CD8-positive, alpha-beta memory T cell (primary cell): Measurements from ENCODE around the gene MTFR1L. TPM values are rescaled to one million over a fixed set of nuclear protein-coding genes. Genes with fewer than 3 reads are reported as not detected.

Source experiments
- CTCF ChIA-PET: fragments of 350-600 bp; sonication (Branson Sonifier 250); formaldehyde crosslinking; loops from one replicate; lab custom pipeline; 2021; ENCODE audit warnings: antibody characterized with exemption; lab: Charles Lee
- POLR2A ChIA-PET: fragments of 350-600 bp; sonication (Branson Sonifier 250); formaldehyde crosslinking; loops from one replicate; lab custom pipeline; 2021; ENCODE audit warnings: antibody characterized with exemption; lab: Charles Lee
- DNase-seq, 5 donors: peaks; one replicate each; pipeline versions ENCODE4 v3.0.0 to v3.0.0-alpha.2; 2020 to 2022; ENCODE audit warnings: mixed read lengths in 1 of 5
- H3K27ac ChIP-seq: one replicate; pipeline ENCODE4 v1.7.0; 2013; ENCODE audit warnings: low read depth, mild to moderate bottlenecking, low read length, moderate library complexity
- H3K27me3 ChIP-seq: 2 replicates; pipeline ENCODE4 v1.7.0; 2013; ENCODE audit warnings: low read length, mild to moderate bottlenecking; ENCODE audit not compliant: insufficient read depth, poor library complexity, severe bottlenecking
- H3K36me3 ChIP-seq: 2 replicates; pipeline ENCODE4 v1.7.0; 2013; ENCODE audit warnings: mild to moderate bottlenecking, low read length, moderate library complexity; ENCODE audit not compliant: insufficient read depth
- H3K4me1 ChIP-seq: 2 replicates; pipeline ENCODE4 v1.7.0; 2013; ENCODE audit warnings: mild to moderate bottlenecking, low read length, moderate library complexity; ENCODE audit not compliant: insufficient read depth
- H3K4me3 ChIP-seq: 2 replicates; pipeline ENCODE4 v1.7.0; 2013; ENCODE audit warnings: mild to moderate bottlenecking, low read length
- H3K9me3 ChIP-seq: 2 replicates; pipeline ENCODE4 v1.7.0; 2013; ENCODE audit warnings: mild to moderate bottlenecking, low read length
- H3K27ac Mint-ChIP-seq, 8 donors: one replicate each; pipeline ENCODE4 v1.8.0; 2020 to 2021; ENCODE audit warnings: mixed read lengths in 8 of 8, mild to moderate bottlenecking in 6 of 8, inconsistent platforms in 3 of 8, moderate library complexity in 3 of 8
- H3K27me3 Mint-ChIP-seq, 2 donors: one replicate each; pipeline ENCODE4 v1.8.0; 2020 to 2021; ENCODE audit warnings: mixed read lengths in 2 of 2, mild to moderate bottlenecking in 1 of 2, moderate library complexity in 1 of 2
- H3K36me3 Mint-ChIP-seq, 3 donors: one replicate each; pipeline ENCODE4 v1.8.0; 2020 to 2021; ENCODE audit warnings: mixed read lengths in 3 of 3, inconsistent platforms in 1 of 3, mild to moderate bottlenecking in 1 of 3
- H3K4me1 Mint-ChIP-seq, 3 donors: one replicate each; pipeline ENCODE4 v1.8.0; 2020 to 2021; ENCODE audit warnings: mixed read lengths in 3 of 3, inconsistent platforms in 1 of 3, mild to moderate bottlenecking in 1 of 3
- H3K4me3 Mint-ChIP-seq, 7 donors: one replicate each; pipeline ENCODE4 v1.8.0; 2020 to 2021; ENCODE audit warnings: mixed read lengths in 7 of 7, mild to moderate bottlenecking in 6 of 7, moderate library complexity in 4 of 7, inconsistent platforms in 2 of 7
- H3K9me3 Mint-ChIP-seq, 5 donors: one replicate each; pipeline ENCODE4 v1.8.0; 2020 to 2022; ENCODE audit warnings: mixed read lengths in 5 of 5, mild to moderate bottlenecking in 3 of 5, moderate library complexity in 2 of 5, inconsistent platforms in 1 of 5
- polyA plus RNA-seq: library from polyadenylated mRNA; unstranded; fragments of 300-500 nt; fragmentation: Illumina TruSeq; gene quantifications from one replicate; pipeline ENCODE4 v1.2.3, GENCODE V29; 2021
- total RNA-seq, 2 experiments: library from RNA; stranded (reverse); gene quantifications; one replicate each; pipeline ENCODE4 v1.2.3, GENCODE V29; 2021

Gene MTFR1L
- total and polyA plus RNA-seq, 3 experiments from 2014 or later: 29.7 to 33.5 (median 30.2) TPM

DNA sequence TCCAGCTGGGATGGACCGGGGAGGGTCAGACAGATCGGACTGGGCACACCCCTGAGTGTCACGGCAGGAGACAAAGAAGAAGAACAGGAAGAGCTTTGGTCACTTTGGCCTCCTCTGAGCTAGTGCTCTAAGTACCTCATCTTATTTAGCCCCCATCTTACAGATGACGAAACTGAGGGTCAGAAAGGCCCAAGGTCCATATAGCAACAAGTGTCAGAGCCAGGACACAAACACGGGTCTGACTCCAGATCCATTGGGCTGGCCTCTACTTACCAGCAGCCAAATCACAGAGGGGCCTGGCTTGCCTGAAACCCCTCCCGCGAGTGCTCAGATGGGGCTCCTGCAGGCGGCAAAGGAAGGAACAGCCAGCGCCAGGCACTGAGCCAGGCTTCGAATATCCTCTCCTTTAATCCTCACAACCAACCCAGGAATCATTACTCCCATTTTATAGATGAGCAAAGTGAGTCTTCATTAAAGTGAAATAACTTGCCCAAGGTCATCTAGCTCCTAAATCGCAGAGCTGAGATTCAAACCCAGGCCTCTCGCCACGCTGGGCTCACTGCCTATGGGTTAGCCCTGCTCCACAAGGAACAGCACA is 45.4 kb upstream of the MTFR1L start:
- peaks cover 4 to 33% (median 15%) of the 10 kb centered on the region in 3 donors for H3K36me3 Mint-ChIP-seq
- no peak overlapping the region for H3K4me3 ChIP-seq
- peak overlapping the region; percentile 79 to 99 (median 92) for H3K27ac Mint-ChIP-seq
- CTCF ChIA-PET: interaction anchor here (0.7 to 1.8 kb wide), 12 partner anchors 8 to 166 kb away, joined by 3 to 11 read pairs (median 4); no protein-coding TSS in a partner anchor
- H3K9me3 Mint-ChIP-seq: no peaks in the 10 kb centered on the region
- H3K4me1 ChIP-seq: peaks cover 75% of the 10 kb centered on the region
- peaks cover 41 to 55% (median 51%) of the 10 kb centered on the region in 3 donors for H3K4me1 Mint-ChIP-seq
- peak overlapping the region; percentile 23 to 89 (median 78) for H3K4me3 Mint-ChIP-seq
- H3K36me3 ChIP-seq: no peaks in the 10 kb centered on the region
- POLR2A ChIA-PET: interaction anchor here (0.6 to 1.5 kb wide), 10 partner anchors 19 to 418 kb away, joined by 3 to 5 read pairs (median 3); no protein-coding TSS in a partner anchor
- H3K9me3 ChIP-seq: no peaks in the 10 kb centered on the region
- H3K27ac ChIP-seq: no peak overlapping the region
- no peaks in the 10 kb centered on the region for H3K27me3 Mint-ChIP-seq
- H3K27me3 ChIP-seq: no peaks in the 10 kb centered on the region
- no peak for DNase-seq

DNA sequence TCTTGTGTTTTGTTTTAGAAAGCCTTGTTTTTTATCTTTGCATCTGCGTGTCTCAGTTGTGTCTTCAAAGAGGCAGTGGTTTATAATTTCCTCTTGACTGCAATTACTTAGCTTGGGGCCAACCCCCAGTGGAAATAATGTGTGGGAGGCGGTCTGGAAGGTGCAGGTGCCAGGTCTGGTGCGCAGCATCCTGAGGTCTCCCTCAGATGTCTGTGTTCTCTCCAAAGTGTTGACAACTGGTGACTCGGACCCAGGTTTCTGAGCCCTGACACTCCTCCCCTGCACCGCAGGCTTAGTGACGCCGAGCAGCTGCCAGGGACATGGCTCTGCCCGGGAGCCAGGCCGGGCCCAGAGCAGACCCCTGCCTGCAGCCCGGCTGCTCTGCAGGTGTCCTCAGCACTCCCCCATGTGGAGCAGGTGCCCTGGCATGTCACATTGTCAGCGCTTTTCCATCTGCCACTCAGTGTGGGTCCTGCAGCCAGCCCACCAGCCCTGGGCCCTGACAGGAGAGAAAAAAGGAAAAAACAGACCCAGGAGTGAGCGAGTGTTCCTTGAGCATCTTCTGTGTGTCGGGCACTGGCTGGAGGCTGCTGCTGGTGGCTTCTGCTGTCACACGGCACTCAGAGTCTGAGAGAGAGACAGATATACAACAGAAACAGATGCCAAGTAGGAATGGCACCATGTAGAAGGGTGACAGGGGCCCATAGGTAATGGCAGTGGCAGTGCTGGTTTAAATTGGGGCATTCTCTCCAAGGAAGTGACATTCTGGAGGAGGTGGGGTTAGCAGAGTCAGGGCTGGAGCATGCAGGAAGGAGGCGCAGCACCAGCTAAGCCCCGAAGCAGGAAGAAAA is 44.6 kb upstream of the MTFR1L start:
- H3K27me3 Mint-ChIP-seq: no peaks in the 10 kb centered on the region

DNA sequence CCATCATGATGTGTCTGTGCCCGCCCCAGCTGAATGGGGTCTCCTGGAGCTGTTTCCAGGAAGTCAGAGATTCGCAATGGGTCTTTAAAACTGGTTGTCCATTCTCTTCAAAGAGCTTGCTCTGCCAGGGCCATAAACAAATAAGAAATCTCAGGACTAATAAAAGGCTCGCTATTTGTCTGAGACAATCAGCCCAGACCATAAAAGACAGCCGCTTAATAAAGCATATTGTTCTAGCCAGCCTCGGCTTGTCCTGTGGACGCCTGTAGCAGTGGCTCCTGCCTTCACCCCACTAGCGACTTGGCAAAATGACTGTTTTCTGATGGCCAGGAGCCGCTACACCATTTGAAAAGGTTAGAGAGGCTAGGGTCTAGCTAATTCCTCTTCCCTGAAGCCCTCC is 40.4 kb upstream of the MTFR1L start:
- no peaks in the 10 kb centered on the region for H3K9me3 Mint-ChIP-seq
- H3K9me3 ChIP-seq: no peaks in the 10 kb centered on the region
- H3K36me3 ChIP-seq: peaks cover 4% of the 10 kb centered on the region
- H3K4me3 Mint-ChIP-seq: no peak overlapping the region
- H3K27me3 Mint-ChIP-seq: no peaks in the 10 kb centered on the region
- H3K27me3 ChIP-seq: no peaks in the 10 kb centered on the region
- H3K4me1 Mint-ChIP-seq: peaks cover 15 to 22% (median 16%) of the 10 kb centered on the region in 3 donors
- no peak for DNase-seq
- peaks cover 0 to 27% (median 12%) of the 10 kb centered on the region in 3 donors for H3K36me3 Mint-ChIP-seq
- H3K4me3 ChIP-seq: no peak overlapping the region
- H3K27ac Mint-ChIP-seq: no peak overlapping the region
- no peak overlapping the region for H3K27ac ChIP-seq
- CTCF ChIA-PET: interaction anchor here (1.8 kb wide), 1 partner anchor 31 kb away, joined by 5 read pairs; no protein-coding TSS in a partner anchor
- POLR2A ChIA-PET: no interaction called here
- H3K4me1 ChIP-seq: peaks cover 37% of the 10 kb centered on the region

More for the DNA sequence above, 44.6 kb upstream of the MTFR1L start:
- peak; percentile 62 to 94 (median 90) for DNase-seq
- ChIA-PET POLR2A (interaction anchor here (0.6 to 1.5 kb wide), 10 partner anchors 20 to 419 kb away, joined by 3 to 5 read pairs (median 3); no protein-coding TSS in a partner anchor), CTCF (interaction anchor here (0.7 to 1.8 kb wide), 13 partner anchors 9 to 167 kb away, joined by 3 to 11 read pairs (median 3); no protein-coding TSS in a partner anchor)
- peak overlapping the region; percentile 79 to 99 (median 92) for H3K27ac Mint-ChIP-seq
- no peaks in the 10 kb centered on the region for H3K27me3 ChIP-seq
- H3K4me1 Mint-ChIP-seq: peaks cover 41 to 55% (median 51%) of the 10 kb centered on the region in 3 donors
- H3K36me3 ChIP-seq: no peaks in the 10 kb centered on the region
- H3K4me1 ChIP-seq: peaks cover 72% of the 10 kb centered on the region
- no peak overlapping the region for H3K27ac ChIP-seq
- H3K4me3 ChIP-seq: peak overlapping the region; percentile 59
- peak overlapping the region; percentile 35 to 89 (median 78) for H3K4me3 Mint-ChIP-seq
- no peaks in the 10 kb centered on the region for H3K9me3 Mint-ChIP-seq
- no peaks in the 10 kb centered on the region for H3K9me3 ChIP-seq
- peaks cover 4 to 33% (median 15%) of the 10 kb centered on the region in 3 donors for H3K36me3 Mint-ChIP-seq

DNA sequence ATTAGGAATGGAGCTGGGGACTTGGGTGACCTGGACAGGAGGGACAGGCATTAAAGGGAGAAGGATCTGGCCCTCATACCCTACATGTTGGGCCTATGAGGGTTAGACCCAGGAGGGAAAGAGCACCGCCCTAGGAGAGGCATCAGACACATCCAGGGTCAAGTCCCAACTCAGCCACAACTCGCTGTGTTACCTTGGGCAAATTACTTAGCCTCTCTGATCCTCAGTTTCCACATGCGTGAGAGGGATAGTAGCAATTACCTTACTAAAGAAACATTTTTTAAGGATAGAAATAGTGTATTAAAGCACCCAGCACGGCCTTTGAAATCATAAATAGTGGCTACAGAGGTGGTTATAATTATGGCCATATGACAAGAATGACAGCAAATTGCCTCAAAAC is 39.9 kb upstream of the MTFR1L start:
- H3K36me3 Mint-ChIP-seq: peaks cover 0 to 32% (median 13%) of the 10 kb centered on the region in 3 donors
- Histone ChIP-seq H3K27ac (no peak overlapping the region), H3K4me1 (peaks cover 34% of the 10 kb centered on the region), H3K9me3 (no peaks in the 10 kb centered on the region), H3K36me3 (peaks cover 6% of the 10 kb centered on the region), H3K27me3 (no peaks in the 10 kb centered on the region), H3K4me3 (no peak overlapping the region)
- no peak overlapping the region for H3K4me3 Mint-ChIP-seq
- POLR2A ChIA-PET: no interaction called here
- no peaks in the 10 kb centered on the region for H3K27me3 Mint-ChIP-seq
- H3K27ac Mint-ChIP-seq: peak overlapping the region in 2 of 8 donors; percentile 22 to 66
- no peaks in the 10 kb centered on the region for H3K9me3 Mint-ChIP-seq
- CTCF ChIA-PET: interaction anchor here (1.8 kb wide), 1 partner anchor 31 kb away, joined by 5 read pairs; no protein-coding TSS in a partner anchor
- DNase-seq: no peak
- H3K4me1 Mint-ChIP-seq: peaks cover 10 to 17% (median 11%) of the 10 kb centered on the region in 3 donors

DNA sequence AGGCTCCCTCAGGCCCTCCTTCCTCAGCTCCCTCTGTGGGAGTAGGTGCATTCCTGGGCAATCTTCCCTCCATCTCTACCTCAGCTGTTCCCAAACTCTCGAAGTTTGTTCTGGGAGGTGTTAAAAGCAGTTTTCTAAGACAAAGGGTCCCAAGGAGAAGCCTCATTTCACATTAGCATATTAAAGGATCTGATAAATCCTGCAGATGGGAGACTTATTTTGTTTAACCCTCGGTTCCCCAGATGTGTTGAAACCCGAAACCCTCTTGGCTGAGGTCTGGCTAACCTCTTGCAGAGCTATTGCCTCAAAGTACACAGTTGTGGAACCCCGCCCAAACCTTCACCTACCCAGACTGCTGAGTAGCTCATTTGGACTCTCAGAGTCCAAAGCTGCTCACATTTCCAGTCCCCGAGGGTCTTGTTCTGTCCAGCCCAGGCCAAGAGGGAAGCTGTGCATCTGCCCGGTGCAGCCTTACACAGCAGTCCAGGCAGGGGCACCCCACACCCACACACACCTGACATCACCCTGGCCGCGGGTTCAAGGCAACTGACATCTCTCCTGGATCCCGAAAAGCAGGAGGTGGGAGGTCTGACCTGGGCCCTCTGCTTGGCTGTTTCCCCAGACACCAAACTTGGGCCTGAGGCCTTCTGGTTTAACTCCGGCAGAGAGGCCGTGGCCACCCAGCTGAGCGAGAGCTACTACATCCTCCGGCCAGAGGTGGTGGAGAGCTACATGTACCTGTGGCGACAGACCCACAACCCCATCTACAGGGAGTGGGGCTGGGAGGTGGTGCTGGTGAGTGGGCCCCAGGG is 39.2 kb upstream of the MTFR1L start:
- Mint-ChIP-seq H3K4me1 (peaks cover 4 to 11% (median 4%) of the 10 kb centered on the region in 3 donors), H3K27ac (peak overlapping the region in 1 of 8 donors; percentile 43), H3K36me3 (peaks cover 0 to 36% (median 13%) of the 10 kb centered on the region in 3 donors), H3K27me3 (no peaks in the 10 kb centered on the region), H3K4me3 (no peak overlapping the region), H3K9me3 (no peaks in the 10 kb centered on the region)
- H3K27ac ChIP-seq: no peak overlapping the region
- peaks cover 28% of the 10 kb centered on the region for H3K4me1 ChIP-seq
- no peak for DNase-seq
- H3K36me3 ChIP-seq: peaks cover 6% of the 10 kb centered on the region
- POLR2A ChIA-PET: no interaction called here
- H3K27me3 ChIP-seq: no peaks in the 10 kb centered on the region
- CTCF ChIA-PET: interaction anchor here (1.8 kb wide), 1 partner anchor 30 kb away, joined by 5 read pairs; no protein-coding TSS in a partner anchor
- no peak overlapping the region for H3K4me3 ChIP-seq
- H3K9me3 ChIP-seq: no peaks in the 10 kb centered on the region

DNA sequence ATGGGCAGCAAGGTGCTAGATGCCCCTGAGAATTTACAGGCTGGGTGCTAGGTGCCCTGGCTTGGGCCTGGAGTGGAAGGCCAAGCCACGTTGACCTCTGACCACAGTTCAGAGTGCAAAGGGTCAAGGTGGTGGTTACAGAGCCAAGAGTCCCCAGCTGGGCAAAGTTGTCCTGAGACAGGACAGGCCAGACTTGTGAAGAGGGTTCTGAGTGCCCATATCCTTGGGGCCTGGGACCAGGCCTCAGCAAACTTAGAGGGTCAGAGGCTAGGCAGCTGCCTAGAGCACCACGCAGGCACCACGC is 38.7 kb upstream of the MTFR1L start:
- ChIA-PET CTCF (no interaction called here), POLR2A (no interaction called here)
- H3K36me3 Mint-ChIP-seq: peaks cover 0 to 41% (median 13%) of the 10 kb centered on the region in 3 donors
- Histone ChIP-seq H3K27me3 (no peaks in the 10 kb centered on the region), H3K36me3 (peaks cover 6% of the 10 kb centered on the region), H3K27ac (no peak overlapping the region), H3K4me3 (no peak overlapping the region), H3K4me1 (peaks cover 22% of the 10 kb centered on the region), H3K9me3 (no peaks in the 10 kb centered on the region)
- H3K27me3 Mint-ChIP-seq: no peaks in the 10 kb centered on the region
- peak overlapping the region in 1 of 8 donors; percentile 60 for H3K27ac Mint-ChIP-seq
- H3K9me3 Mint-ChIP-seq: no peaks in the 10 kb centered on the region
- H3K4me3 Mint-ChIP-seq: no peak overlapping the region
- no peak for DNase-seq
- peaks cover 0 to 5% (median under 1%) of the 10 kb centered on the region in 3 donors for H3K4me1 Mint-ChIP-seq

DNA sequence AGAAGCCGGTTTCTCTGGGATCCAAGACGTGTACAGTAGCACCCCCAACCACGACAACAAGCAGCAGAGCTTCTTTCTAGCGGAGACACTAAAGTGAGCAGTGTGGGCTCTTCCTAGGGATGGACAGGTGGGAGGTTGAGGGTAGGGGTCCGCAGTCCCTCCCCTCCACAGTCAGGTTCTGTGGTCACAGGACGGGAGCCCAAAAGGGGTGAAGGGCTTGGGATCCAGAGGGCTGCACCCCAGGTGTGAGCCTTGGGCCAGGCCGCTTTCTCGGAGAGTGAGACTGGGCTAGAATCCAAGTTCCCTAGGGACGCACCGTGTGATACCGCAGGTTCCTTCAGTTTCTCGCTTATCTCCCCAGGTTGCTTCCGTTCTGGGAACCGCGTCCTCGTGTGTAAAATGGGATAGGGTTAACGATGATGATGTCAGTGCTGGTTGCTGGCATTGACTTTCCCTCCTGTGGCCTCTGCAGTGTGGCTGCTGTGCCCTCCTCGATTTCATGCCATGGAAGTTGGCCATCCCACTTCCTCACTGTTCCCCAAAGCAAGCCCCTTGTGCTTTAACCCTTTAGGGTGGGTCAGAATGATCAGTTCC is 37.0 kb upstream of the MTFR1L start:
- H3K36me3 Mint-ChIP-seq: peaks cover 0 to 54% (median 9%) of the 10 kb centered on the region in 3 donors
- peaks cover 16% of the 10 kb centered on the region for H3K4me1 ChIP-seq
- H3K9me3 Mint-ChIP-seq: no peaks in the 10 kb centered on the region
- POLR2A ChIA-PET: no interaction called here
- CTCF ChIA-PET: no interaction called here
- H3K4me3 ChIP-seq: no peak overlapping the region
- no peak overlapping the region for H3K27ac ChIP-seq
- H3K9me3 ChIP-seq: no peaks in the 10 kb centered on the region
- H3K27me3 Mint-ChIP-seq: no peaks in the 10 kb centered on the region
- H3K27ac Mint-ChIP-seq: peak overlapping the region in 3 of 8 donors; percentile 3 to 91 (median 43)
- no peaks in the 10 kb centered on the region for H3K27me3 ChIP-seq
- H3K4me3 Mint-ChIP-seq: no peak overlapping the region
- no peaks in the 10 kb centered on the region for H3K4me1 Mint-ChIP-seq
- H3K36me3 ChIP-seq: peaks cover 6% of the 10 kb centered on the region
- DNase-seq: no peak
